HEK293T (cell line): Measurements from ENCODE around the gene HNRNPU.

Experiments
- ARNT ChIP-seq: fragments of 450-650 bp; IDR thresholded peaks from 2 replicates; pipeline ENCODE4 v1.6.1; 2017; ENCODE audit warnings: mild to moderate bottlenecking
- FOXA1 ChIP-seq: fragments of 450-650 bp; IDR thresholded peaks from 2 replicates; pipeline ENCODE4 v1.6.1; 2016; ENCODE audit warnings: mild to moderate bottlenecking
- FOXM1 ChIP-seq: fragments of 450-650 bp; IDR thresholded peaks from 2 replicates; pipeline ENCODE4 v1.6.1; 2017; ENCODE audit warnings: mild to moderate bottlenecking, borderline replicate concordance
- SP1 ChIP-seq: fragments of 450-650 bp; IDR thresholded peaks from 2 replicates; pipeline ENCODE4 v1.6.1; 2017
- TARDBP ChIP-seq: fragments of 450-650 bp; IDR thresholded peaks from 2 replicates; pipeline ENCODE4 v1.6.1; 2016
- ZNF384 ChIP-seq: fragments of 450-650 bp; IDR thresholded peaks from 2 replicates; pipeline ENCODE4 v1.6.1; 2016

GRCh38 chr1:244846653-244847052, 17.7 kb downstream of the HNRNPU start:
- TF ChIP-seq FOXA1 (no peak), ZNF384 (no peak), SP1 (no peak), FOXM1 (no peak), TARDBP (no peak), ARNT (no peak)
